Activated CD8-positive, alpha-beta memory T cell treated with anti-CD3 and anti-CD28 coated beads, Interleukin-2, amount 50 U/mL, for 4 hours (primary cell): ENCODE measurements around the gene TRIM56.
"Not testable (repeated sequence)": the region's sequence is repeated elsewhere in the genome, so short reads cannot be mapped to it uniquely, and the experiment has no call there.

Experiments
- DNase-seq: peaks from one replicate; pipeline ENCODE4 v3.0.0-alpha.2; 2020

TRIM56 gene

GRCh38 chr7:101085162-101085964 lies at the start of gene TRIM56:
TSS of gene TRIM56 (plus strand) at chr7:101085481. CDS start at chr7:101087313, 1,832 bp downstream.
- peak; percentile 74 for DNase-seq

- DNase-seq, result no peak
Observed at GRCh38 chr7:101035941-101036340, 49.3 kb upstream of the TRIM56 start.

- DNase-seq, result not testable (repeated sequence)
Observed at GRCh38 chr7:101041283-101041682, 44.0 kb upstream of the TRIM56 start.

GRCh38 chr7:101058355-101058754 lies 26.9 kb upstream of the TRIM56 start:
- peak; percentile 45 for DNase-seq

- no peak for DNase-seq
Observed at GRCh38 chr7:101059620-101059942, 25.7 kb upstream of the TRIM56 start.

GRCh38 chr7:101060992-101061391 lies 24.3 kb upstream of the TRIM56 start:
- no peak for DNase-seq

GRCh38 chr7:101064176-101064550 lies 21.1 kb upstream of the TRIM56 start:
- DNase-seq, result not testable (repeated sequence)

- not testable (repeated sequence) for DNase-seq
Observed at GRCh38 chr7:101065162-101065561, 20.1 kb upstream of the TRIM56 start.

- no peak for DNase-seq
Observed at GRCh38 chr7:101066141-101066832, 19.0 kb upstream of the TRIM56 start.

- DNase-seq, result no peak
Observed at GRCh38 chr7:101066833-101067177, 18.5 kb upstream of the TRIM56 start.

- DNase-seq, result no peak
Observed at GRCh38 chr7:101068401-101068800, 16.9 kb upstream of the TRIM56 start.

GRCh38 chr7:101071362-101072104 lies 13.7 kb upstream of the TRIM56 start:
- not testable (repeated sequence) for DNase-seq

GRCh38 chr7:101075646-101076045 lies 9.6 kb upstream of the TRIM56 start:
- no peak for DNase-seq

GRCh38 chr7:101076183-101076582 lies 9.1 kb upstream of the TRIM56 start:
- not testable (repeated sequence) for DNase-seq

- peak; percentile 85 for DNase-seq
Observed at GRCh38 chr7:101077303-101078086, 7.8 kb upstream of the TRIM56 start.

GRCh38 chr7:101081432-101081831 lies 3.8 kb upstream of the TRIM56 start:
- DNase-seq, result no peak

GRCh38 chr7:101084865-101085161 lies 468 bp upstream of the TRIM56 start:
- no peak for DNase-seq

GRCh38 chr7:101087334-101088068 lies 2.2 kb downstream of the TRIM56 start:
- no peak for DNase-seq

- no peak for DNase-seq
Observed at GRCh38 chr7:101088069-101088425, 2.8 kb downstream of the TRIM56 start.

- DNase-seq, result no peak
Observed at GRCh38 chr7:101088858-101089529, 3.7 kb downstream of the TRIM56 start.

GRCh38 chr7:101089876-101090275 lies 4.6 kb downstream of the TRIM56 start:
- no peak for DNase-seq
